ENCODE measurements around the gene SDF2L1.
"Not testable (repeated sequence)": the region's sequence is repeated elsewhere in the genome, so short reads cannot be mapped to it uniquely, and the experiment has no call there.

SDF2L1 gene

GRCh38 chr22:21665047-21665851 is 23.1 kb downstream of the SDF2L1 start:
- DNase-seq, result no peak

DNA sequence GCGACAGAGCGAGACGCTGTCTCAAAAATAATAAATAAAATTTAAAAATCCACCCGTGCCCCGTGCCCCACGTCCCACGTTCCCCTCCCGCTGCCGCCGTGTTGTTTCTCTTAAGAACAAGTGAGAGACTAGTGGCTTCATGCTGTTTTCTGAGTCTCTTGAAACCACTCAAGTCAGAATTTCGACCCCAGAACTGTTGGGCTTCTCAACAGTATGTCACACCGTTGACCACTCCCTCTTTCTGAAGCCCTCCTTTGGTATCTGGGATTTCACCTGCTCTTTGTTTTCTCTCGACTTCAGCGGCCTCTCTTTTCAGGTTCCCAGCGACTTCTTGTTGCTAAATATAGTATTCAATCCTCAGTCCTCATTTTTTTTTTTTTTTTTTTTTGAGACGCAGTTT is 24.7 kb downstream of the SDF2L1 start:
- no peak for DNase-seq

GRCh38 chr22:21669026-21669425 is 26.9 kb downstream of the SDF2L1 start:
- DNase-seq, result no peak

DNA sequence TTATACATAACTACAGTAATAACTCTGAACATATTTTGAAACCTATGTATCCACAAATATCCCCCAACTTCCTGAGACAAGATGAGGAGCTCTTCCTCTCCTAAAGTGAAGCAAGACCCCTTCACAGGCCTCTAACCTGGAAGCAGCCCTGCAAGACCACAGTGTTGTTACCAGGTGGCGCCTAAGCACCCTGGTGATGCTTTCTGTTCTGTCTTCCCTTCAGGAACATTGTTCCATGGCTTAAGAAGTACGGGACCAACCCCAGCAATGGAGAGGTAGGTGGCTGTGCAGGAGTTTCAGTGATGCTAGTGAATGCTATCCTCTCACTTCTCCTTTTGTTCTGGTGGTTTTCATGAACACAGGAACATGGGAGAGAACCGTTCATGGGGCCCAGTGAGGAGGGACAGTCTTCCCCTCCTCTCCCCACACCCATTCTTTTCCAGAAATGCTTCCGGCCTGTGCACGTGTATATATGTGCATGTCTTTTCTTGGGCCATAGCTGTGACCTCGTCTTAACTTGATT is 30.1 kb downstream of the SDF2L1 start:
- no peak for DNase-seq

GRCh38 chr22:21673534-21674321 is 31.6 kb downstream of the SDF2L1 start:
- no peak for DNase-seq

DNA sequence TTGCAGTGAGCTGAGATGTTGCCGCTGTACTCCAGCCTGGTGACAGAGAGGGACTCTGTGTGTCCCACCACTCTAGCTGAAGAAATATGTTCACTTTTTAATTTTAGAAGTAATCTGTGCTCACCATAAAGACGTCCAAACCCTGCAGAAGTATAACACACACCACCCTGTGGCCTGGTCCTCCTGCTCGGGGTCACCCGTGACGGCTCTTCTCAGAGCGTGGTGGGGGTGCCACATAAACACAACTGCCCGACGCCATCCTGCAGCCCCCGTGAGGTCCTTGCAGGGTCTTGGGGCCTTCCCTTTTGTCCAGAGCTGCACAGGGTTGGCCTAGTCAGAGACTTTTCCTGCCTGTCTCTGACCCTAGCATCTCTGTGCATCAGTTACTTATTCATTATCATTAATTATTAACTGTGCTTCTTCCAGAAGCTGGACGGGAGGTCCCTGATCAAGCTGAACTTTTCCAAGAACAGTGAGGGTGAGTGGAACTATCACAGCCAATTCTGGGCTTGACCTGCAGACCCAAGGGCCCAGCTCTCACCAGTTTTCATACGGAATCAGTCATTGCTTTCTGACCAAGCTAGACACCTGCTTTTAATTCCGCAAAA is 32.6 kb downstream of the SDF2L1 start:
- DNase-seq, result no peak

DNA sequence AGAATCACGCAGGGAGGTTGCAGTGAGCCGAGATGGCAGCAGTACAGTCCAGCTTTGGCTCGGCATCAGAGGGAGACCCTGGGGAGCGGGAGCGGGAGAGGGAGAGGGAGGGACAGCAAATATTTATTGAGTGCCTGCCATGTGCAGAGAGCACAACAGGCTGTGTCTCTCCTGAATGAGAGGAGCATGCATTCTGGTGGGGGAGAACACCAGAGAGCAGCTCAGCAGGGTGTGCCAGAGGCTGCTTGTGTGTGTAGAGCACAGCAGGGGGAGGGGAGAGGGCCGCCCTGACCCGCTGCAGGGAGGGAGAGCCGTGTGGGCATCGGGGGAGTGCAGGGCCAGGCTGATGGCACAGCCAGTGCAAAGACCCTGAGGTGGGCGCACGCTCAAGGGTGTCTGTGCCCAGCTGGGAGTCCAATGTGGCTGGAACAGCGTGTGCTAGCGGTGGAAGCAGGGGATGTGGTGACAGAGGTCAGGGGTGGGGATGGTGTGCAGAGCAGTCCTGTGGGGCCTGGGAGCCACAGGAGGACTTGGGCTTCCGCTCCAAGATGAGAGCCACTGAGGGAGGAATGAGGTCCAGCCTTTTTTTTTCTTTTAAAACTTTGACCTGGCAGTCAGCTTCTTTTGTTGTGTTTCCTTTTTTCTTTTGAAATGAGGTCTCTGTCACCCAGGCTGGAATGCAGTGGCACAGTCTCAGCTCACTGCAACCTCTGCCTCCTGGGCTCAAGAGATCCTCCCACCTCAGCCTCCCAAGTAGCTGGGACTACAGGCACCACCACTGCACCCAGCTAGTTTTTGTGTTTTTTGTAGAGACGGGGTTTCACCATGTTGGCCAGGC is 35.7 kb downstream of the SDF2L1 start:
- DNase-seq, result no peak

- DNase-seq, result not testable (repeated sequence)
Observed at GRCh38 chr22:21678842-21679241, 36.7 kb downstream of the SDF2L1 start.

DNA sequence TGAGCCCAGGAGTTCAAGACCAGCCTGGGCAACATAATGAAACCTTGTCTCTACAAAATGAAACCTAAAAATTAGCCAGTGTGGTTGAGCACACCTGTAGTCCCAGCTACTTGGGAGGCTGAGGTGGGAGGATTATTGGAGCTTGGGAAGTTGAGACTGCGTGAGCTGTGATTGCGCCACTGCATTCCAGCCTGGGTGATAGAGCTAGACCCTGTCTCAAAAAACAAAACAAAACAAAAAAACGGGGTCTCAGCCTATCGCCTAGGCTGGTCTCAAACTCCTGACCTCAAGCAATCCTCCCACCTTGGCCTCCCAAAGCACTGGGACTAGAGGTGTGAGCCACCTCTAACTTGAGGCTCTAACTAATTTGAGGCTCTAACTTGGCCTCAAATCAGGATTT is 37.3 kb downstream of the SDF2L1 start:
- no peak for DNase-seq

GRCh38 chr22:21680830-21681565 is 38.9 kb downstream of the SDF2L1 start:
- DNase-seq, result no peak

GRCh38 chr22:21681566-21682370 is 39.7 kb downstream of the SDF2L1 start:
- no peak for DNase-seq

GRCh38 chr22:21682385-21683175 is 40.5 kb downstream of the SDF2L1 start:
- no peak for DNase-seq

- no peak for DNase-seq
Observed at GRCh38 chr22:21683401-21683811, 41.3 kb downstream of the SDF2L1 start.

GRCh38 chr22:21684492-21685163 is 42.5 kb downstream of the SDF2L1 start:
- DNase-seq, result no peak

DNA sequence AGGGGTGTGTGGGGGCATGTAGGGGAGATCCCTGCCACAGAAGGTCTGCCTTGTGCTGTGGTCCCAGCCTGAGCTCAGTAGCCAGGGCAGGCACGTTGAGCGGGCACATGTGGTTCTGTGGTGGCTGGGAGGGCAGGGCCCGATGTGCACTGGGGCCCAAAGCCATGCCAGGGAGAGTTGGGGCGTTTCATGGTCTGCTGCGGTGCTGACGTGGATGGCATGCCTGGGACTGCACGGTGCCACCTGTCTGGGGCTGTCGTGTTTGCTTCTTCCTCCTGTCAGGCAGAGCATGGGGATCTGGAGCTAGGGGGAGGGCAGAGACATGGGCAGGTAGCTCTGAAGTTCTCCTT is 43.0 kb downstream of the SDF2L1 start:
- DNase-seq, result no peak

DNA sequence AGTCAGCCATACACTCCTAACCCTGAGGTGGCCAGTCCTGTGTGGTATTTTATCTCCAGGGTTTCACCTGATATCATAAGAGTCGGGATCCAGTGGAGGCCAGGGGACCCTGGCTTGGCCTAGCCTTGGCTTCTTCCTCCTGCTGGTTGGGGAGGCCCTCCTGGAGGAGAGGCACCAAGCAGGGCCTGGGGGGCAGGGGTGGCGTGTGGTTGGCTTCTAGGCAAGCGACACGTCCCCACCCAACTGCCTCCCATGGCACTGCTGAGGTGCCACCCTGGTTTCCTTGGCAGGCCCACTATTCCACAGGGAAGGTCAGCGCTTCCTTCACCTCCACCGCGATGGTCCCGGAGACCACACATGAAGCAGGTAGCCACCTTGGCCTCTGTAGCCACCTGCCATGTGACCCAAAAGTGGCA is 44.1 kb downstream of the SDF2L1 start:
- no peak for DNase-seq

DNA sequence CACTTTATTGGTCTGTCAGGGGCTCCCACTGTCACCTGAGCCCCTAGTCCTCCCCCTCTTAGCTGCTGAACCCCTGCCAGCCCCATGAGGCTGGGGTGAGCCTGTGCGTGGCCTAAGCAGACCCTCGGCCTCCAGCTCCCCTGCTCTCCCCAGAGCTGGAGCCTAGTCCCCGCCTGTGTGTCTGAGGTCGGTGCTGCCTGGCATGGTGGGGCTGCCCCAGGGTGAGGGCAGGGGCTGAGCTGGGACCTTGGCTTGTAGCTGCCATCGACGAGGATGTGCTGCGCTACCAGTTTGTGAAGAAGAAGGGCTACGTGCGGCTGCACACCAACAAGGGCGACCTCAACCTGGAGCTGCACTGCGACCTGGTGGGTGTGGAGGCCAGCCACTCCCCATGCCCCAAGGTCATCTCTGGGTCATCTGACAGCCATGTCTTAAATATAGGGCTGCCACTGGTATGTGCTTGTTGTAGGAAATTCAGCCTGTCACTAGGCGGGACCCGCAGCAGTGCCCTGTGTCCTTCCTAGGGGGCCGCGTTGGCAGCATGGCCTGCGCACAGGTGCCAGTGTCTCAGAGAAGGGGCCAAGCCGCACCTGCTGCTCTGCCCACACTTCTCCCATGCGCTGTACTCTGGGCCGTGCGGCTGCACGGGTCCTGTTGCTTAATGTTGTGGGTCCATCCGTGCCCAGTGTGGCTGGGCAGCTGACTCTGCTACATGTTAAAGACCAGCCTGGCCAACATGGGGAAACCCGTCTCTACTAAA is 44.7 kb downstream of the SDF2L1 start:
- DNase-seq, result no peak

DNA sequence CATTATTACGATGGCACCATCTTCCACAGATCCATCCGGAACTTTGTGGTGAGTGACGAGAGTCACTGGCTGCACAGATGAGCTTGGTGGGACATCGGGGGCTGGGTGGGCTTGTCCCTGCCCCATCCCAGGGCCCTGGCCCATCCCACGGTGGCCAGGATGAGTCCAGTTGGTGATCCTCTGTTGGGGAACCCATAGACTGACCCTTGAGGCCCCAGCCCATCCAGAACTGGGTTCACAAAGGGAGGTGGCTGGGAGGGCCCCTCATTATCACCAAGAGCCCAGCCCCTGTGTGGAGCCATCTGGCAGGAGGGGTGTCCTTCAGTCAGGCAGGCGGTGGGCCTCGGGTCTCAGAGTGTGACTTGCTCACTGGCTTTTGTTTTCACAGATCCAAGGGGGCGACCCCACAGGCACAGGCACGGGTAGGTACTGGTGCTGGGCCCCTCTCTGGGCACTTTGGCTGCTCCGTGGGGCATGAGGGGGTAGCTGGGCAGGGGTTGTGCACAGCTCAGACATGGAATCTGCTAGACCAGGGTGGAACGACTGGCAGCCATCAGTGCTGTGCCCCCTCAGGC is 45.7 kb downstream of the SDF2L1 start:
- no peak for DNase-seq

DNA sequence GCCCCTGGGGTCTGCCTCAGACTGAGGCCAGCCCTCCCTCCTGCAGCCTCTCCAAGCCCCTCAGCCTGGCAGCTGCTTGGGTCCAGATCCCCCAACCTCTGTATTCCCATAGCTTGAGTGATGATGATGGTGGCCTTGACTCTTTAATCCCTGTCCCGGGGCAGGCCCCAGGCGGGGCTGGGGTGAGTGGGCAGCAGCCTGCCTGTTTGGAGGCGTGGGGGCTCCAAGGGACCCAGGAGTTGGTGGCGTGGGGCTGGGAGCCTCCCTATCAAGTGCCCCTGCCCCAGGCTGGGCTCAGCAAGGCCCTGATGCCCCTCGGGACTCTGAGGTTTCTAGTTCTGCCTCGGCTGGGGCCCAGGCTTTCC is 46.2 kb downstream of the SDF2L1 start:
- DNase-seq, result no peak

All from activated effector memory CD4-positive, alpha-beta T cell treated with Interleukin-2 at 50 U/mL for 16 hours (primary cell).